Thyroid gland (tissue), 4 donors: Measurements from ENCODE around the gene TGM2. TPM values are rescaled to one million over a fixed set of nuclear protein-coding genes. Genes with fewer than 3 reads are reported as not detected.

Experiments
- DNase-seq, 2 donors: peaks; one replicate each; pipeline ENCODE4 v3.0.0-alpha.2; 2019
- H3K27ac ChIP-seq, 3 donors: fragments of 200-600 bp; sonication (generic); 1 replicate in 2 of 3; 2 replicates in 1 of 3; pipeline ENCODE4 v1.5.1; 2016 to 2019; ENCODE audit warnings: mild to moderate bottlenecking in 1 of 3, moderate library complexity in 1 of 3
- H3K27me3 ChIP-seq: fragments of 200-600 bp; sonication (generic); one replicate; pipeline ENCODE4 v1.5.1; 2019
- H3K36me3 ChIP-seq, 2 donors: fragments of 200-600 bp; sonication (generic); one replicate each; pipeline ENCODE4 v1.5.1; 2016 to 2019
- H3K4me1 ChIP-seq, 2 donors: fragments of 200-600 bp; sonication (generic); one replicate each; pipeline ENCODE4 v1.5.1; 2017 to 2019
- H3K4me3 ChIP-seq, 3 donors: fragments of 200-600 bp; sonication (generic); replicated peaks in 1 of 3; 1 replicate in 2 of 3; 2 replicates in 1 of 3; pipeline ENCODE4 v1.5.1; 2016; ENCODE audit warnings: mild to moderate bottlenecking in 1 of 3
- H3K9me3 ChIP-seq: fragments of 200-600 bp; sonication (generic); one replicate; pipeline ENCODE4 v1.5.1; 2017
- CTCF ChIP-seq, 6 experiments: fragments of 200-600 bp in 3 of 6; fragments of 450-650 bp in 3 of 6; sonication (generic) in 3 of 6; IDR thresholded peaks; one replicate each; pipeline ENCODE4 v1.5.1; 2016 to 2019; ENCODE audit warnings: antibody characterized with exemption in 6 of 6, mild to moderate bottlenecking in 2 of 6, inconsistent platforms in 1 of 6, moderate library complexity in 1 of 6
- POLR2A ChIP-seq, 2 donors: fragments of 450-650 bp; IDR thresholded peaks; one replicate each; pipeline ENCODE4 v1.6.1; 2017; ENCODE audit warnings: antibody characterized with exemption in 2 of 2, mild to moderate bottlenecking in 2 of 2, moderate library complexity in 1 of 2
- WGBS, 2 donors: methylation state at CpG; one replicate each; pipeline ENCODE4 v1.1.5; 2017; 5-methylcytosine and 5-hydroxymethylcytosine counted together
- intact Hi-C: fragments of 100-400 bp; cut with DNase I; formaldehyde crosslinking; loops from one replicate; pipeline ENCODE4 v1.15.1; 2023
- total RNA-seq, 4 donors: library from RNA; depleted of rRNA; stranded (reverse); fragments of >200 nt; gene quantifications; one replicate each; pipeline ENCODE4 v1.2.3, GENCODE V29; 2016

Gene TGM2
- total RNA-seq, 4 donors from 2014 or later, result 16.9 to 133 (median 18.4) TPM

- Histone ChIP-seq H3K4me3 (no peak overlapping the region), H3K4me1 (no peaks in the 10 kb centered on the region), H3K36me3 (no peaks in the 10 kb centered on the region), H3K9me3 (no peaks in the 10 kb centered on the region), H3K27ac (no peak overlapping the region), H3K27me3 (no peaks in the 10 kb centered on the region)
- 92 to 96% methylated on average over 2 of the region's 2 CpGs for WGBS, 2 donors
- TF ChIP-seq CTCF (IDR thresholded peaks at IDR 0.05) (no peak), POLR2A (IDR thresholded peaks at IDR 0.05) (no peak)
- intact Hi-C loops, result no loop called here
- no peak for DNase-seq
Observed at GRCh38 chr20:38117205-38117604, 47.9 kb downstream of the TGM2 start.

- TF ChIP-seq CTCF (IDR thresholded peaks at IDR 0.05), result no peak
- TF ChIP-seq POLR2A (IDR thresholded peaks at IDR 0.05), result no peak
- H3K9me3 ChIP-seq, result no peaks in the 10 kb centered on the region
- intact Hi-C loops, result no loop called here
Observed at GRCh38 chr20:38116409-38117165, 48.5 kb downstream of the TGM2 start.

GRCh38 chr20:38115896-38116295 lies 49.2 kb downstream of the TGM2 start:
- DNase-seq, result no peak
- no peak overlapping the region for H3K4me3 ChIP-seq
- TF ChIP-seq CTCF (IDR thresholded peaks at IDR 0.05), result no peak
- no peak for TF ChIP-seq POLR2A (IDR thresholded peaks at IDR 0.05)
- no peaks in the 10 kb centered on the region for H3K9me3 ChIP-seq
- no peaks in the 10 kb centered on the region for H3K36me3 ChIP-seq
- H3K27me3 ChIP-seq, result no peaks in the 10 kb centered on the region
- WGBS, 2 donors, result 73 to 76% methylated on average over 2 of the region's 2 CpGs
- intact Hi-C loops, result no loop called here
- no peaks in the 10 kb centered on the region for H3K4me1 ChIP-seq
- H3K27ac ChIP-seq, result no peak overlapping the region

More at GRCh38 chr20:38116409-38117165, 48.5 kb downstream of the TGM2 start:
- Histone ChIP-seq H3K27me3 (no peaks in the 10 kb centered on the region), H3K4me3 (no peak overlapping the region), H3K4me1 (no peaks in the 10 kb centered on the region), H3K27ac (no peak overlapping the region), H3K36me3 (no peaks in the 10 kb centered on the region)
- WGBS, 2 donors, result 61 to 81% methylated on average over 3 of the region's 3 CpGs
- DNase-seq, result no peak

- 88 to 96% methylated on average over 1 of the region's 1 CpG for WGBS, 2 donors
- H3K36me3 ChIP-seq, result no peaks in the 10 kb centered on the region
Observed at GRCh38 chr20:38115205-38115604, 49.9 kb downstream of the TGM2 start.

More at GRCh38 chr20:38115205-38115604, 49.9 kb downstream of the TGM2 start:
- Histone ChIP-seq H3K27ac (no peak overlapping the region), H3K4me3 (no peak overlapping the region), H3K4me1 (peaks cover 0 to 7% of the 10 kb centered on the region in 2 donors), H3K9me3 (no peaks in the 10 kb centered on the region), H3K27me3 (no peaks in the 10 kb centered on the region)
- TF ChIP-seq POLR2A (IDR thresholded peaks at IDR 0.05) (no peak), CTCF (IDR thresholded peaks at IDR 0.05) (peak in 4 of 6 experiments; percentile 5 to 27 (median 14))
- intact Hi-C loops, result no loop called here
- no peak for DNase-seq
